ENCODE measurements around the gene PCMT1.
"Not testable (repeated sequence)": the region's sequence is repeated elsewhere in the genome, so short reads cannot be mapped to it uniquely, and the experiment has no call there.

PCMT1 gene

GRCh38 chr6:149851461-149852110, 102.0 kb downstream of the PCMT1 start:
- DNase-seq (ENCODE audit: extremely low read depth in 1 of 2, low read depth in 1 of 2), result no peak

GRCh38 chr6:149852180-149852579, 102.6 kb downstream of the PCMT1 start:
- no peak for DNase-seq (ENCODE audit: extremely low read depth in 1 of 2, low read depth in 1 of 2)

- no peak for DNase-seq (ENCODE audit: extremely low read depth in 1 of 2, low read depth in 1 of 2)
Observed at GRCh38 chr6:149852881-149853280, 103.3 kb downstream of the PCMT1 start.

- DNase-seq (ENCODE audit: extremely low read depth in 1 of 2, low read depth in 1 of 2), result not testable (repeated sequence)
Observed at GRCh38 chr6:149854017-149854416, 104.5 kb downstream of the PCMT1 start.

- DNase-seq (ENCODE audit: extremely low read depth in 1 of 2, low read depth in 1 of 2), result no peak
Observed at GRCh38 chr6:149854532-149854931, 105.0 kb downstream of the PCMT1 start.

- no peak for DNase-seq (ENCODE audit: extremely low read depth in 1 of 2, low read depth in 1 of 2)
Observed at GRCh38 chr6:149855040-149855654, 105.6 kb downstream of the PCMT1 start.

GRCh38 chr6:149855741-149856140, 106.2 kb downstream of the PCMT1 start:
- DNase-seq (ENCODE audit: extremely low read depth in 1 of 2, low read depth in 1 of 2), result no peak

GRCh38 chr6:149856256-149856994, 106.9 kb downstream of the PCMT1 start:
- no peak for DNase-seq (ENCODE audit: extremely low read depth in 1 of 2, low read depth in 1 of 2)

- DNase-seq (ENCODE audit: extremely low read depth in 1 of 2, low read depth in 1 of 2), result no peak
Observed at GRCh38 chr6:149857541-149857940, 108.0 kb downstream of the PCMT1 start.

GRCh38 chr6:149859368-149859767, 109.8 kb downstream of the PCMT1 start:
- DNase-seq (ENCODE audit: extremely low read depth in 1 of 2, low read depth in 1 of 2), result no peak

- DNase-seq (ENCODE audit: extremely low read depth in 1 of 2, low read depth in 1 of 2), result no peak
Observed at GRCh38 chr6:149859938-149860337, 110.4 kb downstream of the PCMT1 start.

- DNase-seq (ENCODE audit: extremely low read depth in 1 of 2, low read depth in 1 of 2), result no peak
Observed at GRCh38 chr6:149860513-149860833, 110.9 kb downstream of the PCMT1 start.

Measured in activated CD8-positive, alpha-beta memory T cell treated with anti-CD3 and anti-CD28 coated beads for 1 hour (primary cell).